ENCODE measurements around the gene TMEM239.
A peak's percentile ranks its signal among the peaks of the same experiment; 100 is the strongest.

TMEM239 gene

DNA sequence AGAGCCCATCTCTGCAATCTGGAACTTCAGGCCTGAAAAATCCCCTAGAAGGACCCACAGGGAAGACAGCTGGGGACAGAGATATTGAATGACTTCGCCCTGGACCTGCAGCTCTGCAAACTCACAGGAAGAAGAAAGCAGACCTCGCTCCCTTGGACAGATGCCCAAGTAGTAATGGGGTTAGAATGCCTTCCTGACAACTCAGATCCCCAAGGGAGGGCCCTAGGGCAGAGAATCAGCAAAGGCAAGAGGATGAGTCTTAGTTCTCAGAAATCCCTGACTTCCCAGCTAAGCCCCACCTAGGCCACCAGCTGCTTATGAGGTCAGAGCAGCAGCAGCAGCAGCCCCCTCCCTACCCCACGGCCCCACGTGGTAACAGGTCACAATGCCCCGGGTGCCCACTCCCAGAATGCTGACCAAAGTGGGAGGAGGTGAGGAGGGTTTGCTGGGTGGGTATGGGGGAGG lies 1.5 kb upstream of the TMEM239 start, which contains the start of gene C20orf141:
C20orf141 (plus strand) TSS at position 401 of the 465 bp plus-strand sequence. CDS start 198 bp downstream, outside the sequence.
- no peak within 1 kb of the TSS for H3K4me3 ChIP-seq (ENCODE audit: low read length)
- TF ChIP-seq, protein P1, sequence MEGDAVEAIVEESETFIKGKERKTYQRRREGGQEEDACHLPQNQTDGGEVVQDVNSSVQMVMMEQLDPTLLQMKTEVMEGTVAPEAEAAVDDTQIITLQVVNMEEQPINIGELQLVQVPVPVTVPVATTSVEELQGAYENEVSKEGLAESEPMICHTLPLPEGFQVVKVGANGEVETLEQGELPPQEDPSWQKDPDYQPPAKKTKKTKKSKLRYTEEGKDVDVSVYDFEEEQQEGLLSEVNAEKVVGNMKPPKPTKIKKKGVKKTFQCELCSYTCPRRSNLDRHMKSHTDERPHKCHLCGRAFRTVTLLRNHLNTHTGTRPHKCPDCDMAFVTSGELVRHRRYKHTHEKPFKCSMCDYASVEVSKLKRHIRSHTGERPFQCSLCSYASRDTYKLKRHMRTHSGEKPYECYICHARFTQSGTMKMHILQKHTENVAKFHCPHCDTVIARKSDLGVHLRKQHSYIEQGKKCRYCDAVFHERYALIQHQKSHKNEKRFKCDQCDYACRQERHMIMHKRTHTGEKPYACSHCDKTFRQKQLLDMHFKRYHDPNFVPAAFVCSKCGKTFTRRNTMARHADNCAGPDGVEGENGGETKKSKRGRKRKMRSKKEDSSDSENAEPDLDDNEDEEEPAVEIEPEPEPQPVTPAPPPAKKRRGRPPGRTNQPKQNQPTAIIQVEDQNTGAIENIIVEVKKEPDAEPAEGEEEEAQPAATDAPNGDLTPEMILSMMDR (IDR thresholded peaks at IDR 0.05; ENCODE audit: insufficient read depth, low read depth, low read length, missing control alignments): no peak
- peak; percentile 94 for DNase-seq (ENCODE audit: low read depth)

GRCh38 chr20:2815242-2815900 lies 793 bp upstream of the TMEM239 start:
- DNase-seq (ENCODE audit: low read depth): no peak
- no peak overlapping the region for H3K4me3 ChIP-seq (ENCODE audit: low read length)
- TF ChIP-seq, protein P1 (IDR thresholded peaks at IDR 0.05; ENCODE audit: insufficient read depth, low read depth, low read length, missing control alignments): no peak

DNA sequence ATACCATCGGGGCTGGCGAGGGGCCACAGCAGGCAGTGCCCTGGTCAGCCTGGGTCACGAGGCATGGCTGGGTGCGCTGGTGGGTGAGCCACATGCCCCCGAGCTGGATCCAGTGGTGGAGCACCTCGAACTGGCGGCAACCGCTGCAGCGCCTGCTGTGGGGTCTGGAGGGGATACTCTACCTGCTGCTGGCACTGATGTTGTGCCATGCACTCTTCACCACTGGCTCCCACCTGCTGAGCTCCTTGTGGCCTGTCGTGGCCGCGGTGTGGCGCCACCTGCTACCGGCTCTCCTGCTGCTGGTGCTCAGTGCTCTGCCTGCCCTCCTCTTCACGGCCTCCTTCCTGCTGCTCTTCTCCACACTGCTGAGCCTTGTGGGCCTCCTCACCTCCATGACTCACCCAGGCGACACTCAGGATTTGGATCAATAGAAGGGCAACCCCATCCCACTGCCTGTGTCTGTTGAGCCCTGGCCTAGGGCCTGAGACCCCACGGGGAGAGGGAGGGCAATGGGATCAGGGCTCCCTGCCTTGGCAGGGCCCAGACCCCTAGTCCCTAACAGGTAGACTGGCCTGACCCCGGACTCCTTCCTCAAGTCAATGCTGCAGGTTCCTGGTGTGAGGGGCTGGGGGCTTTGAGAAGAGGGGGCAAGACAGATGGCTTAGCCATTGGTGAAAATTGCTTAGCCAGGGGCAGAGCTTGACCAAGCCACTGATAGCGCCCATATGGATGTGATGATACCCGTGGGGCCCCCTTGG lies 598 bp downstream of the TMEM239 start:
- no peak for DNase-seq (ENCODE audit: low read depth)
- no peak overlapping the region for H3K4me3 ChIP-seq (ENCODE audit: low read length)
- TF ChIP-seq, protein P1 (IDR thresholded peaks at IDR 0.05; ENCODE audit: insufficient read depth, low read depth, low read length, missing control alignments): no peak

DNA sequence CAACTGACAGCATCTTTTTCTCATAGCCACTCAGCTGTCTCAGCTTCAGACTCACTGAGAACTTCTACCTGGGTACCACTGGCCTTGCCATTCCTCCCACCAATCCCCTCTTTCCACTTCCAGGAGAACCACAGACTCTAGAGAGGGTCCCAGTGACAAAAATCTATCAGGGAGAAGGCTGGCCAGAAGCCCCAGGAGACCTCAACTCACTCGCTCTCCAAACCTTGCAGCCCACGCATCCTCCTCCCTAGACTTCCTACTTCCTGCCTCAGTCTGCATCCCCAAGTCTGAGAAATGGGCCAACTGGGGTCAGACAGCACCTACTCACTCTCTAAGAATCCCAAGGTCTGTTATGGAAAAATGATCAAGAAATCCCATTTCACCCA lies 1.2 kb downstream of the TMEM239 start:
- TF ChIP-seq, protein P1 (IDR thresholded peaks at IDR 0.05; ENCODE audit: insufficient read depth, low read depth, low read length, missing control alignments): no peak
- no peak overlapping the region for H3K4me3 ChIP-seq (ENCODE audit: low read length)
- DNase-seq (ENCODE audit: low read depth): no peak

DNA sequence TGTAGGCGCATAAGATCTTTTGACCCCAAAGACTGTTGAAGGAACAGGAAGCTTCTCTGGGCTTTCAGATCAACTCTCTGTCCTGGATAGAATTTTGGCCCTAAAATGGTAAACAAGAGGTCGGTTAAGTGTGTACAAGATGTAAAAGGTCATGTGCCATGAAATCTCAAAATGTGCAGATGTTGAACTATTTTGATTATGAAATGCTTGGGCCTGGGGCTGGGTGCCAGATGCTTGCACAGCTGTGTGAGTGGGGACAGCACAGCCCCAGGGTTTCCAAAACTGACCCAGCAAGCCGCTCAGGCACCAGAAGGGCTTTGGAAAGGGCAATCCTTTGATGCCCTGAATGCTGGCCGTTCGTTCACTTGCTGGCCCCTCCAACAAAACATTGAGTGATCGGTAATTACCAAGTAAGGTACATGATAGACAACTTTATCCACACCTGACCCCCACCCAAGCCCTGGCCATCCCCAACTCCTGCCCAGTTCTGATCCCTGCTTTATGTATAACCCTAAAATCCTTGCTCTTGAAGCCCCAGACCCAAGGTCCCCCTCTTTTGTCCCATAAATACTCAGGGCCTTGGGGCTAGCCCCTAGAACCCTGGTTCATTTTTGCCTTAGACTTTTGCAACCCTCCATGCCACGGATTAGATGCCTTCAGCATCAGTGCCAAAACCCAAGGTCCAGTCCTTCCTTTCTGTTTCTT lies 1.9 kb downstream of the TMEM239 start:
- DNase-seq (ENCODE audit: low read depth): no peak
- H3K4me3 ChIP-seq (ENCODE audit: low read length): no peak overlapping the region
- TF ChIP-seq, protein P1 (IDR thresholded peaks at IDR 0.05; ENCODE audit: insufficient read depth, low read depth, low read length, missing control alignments): no peak

GRCh38 chr20:2820084-2820895 lies 4.1 kb downstream of the TMEM239 start:
- DNase-seq (ENCODE audit: low read depth): no peak
- no peak overlapping the region for H3K4me3 ChIP-seq (ENCODE audit: low read length)
- TF ChIP-seq, protein P1 (IDR thresholded peaks at IDR 0.05; ENCODE audit: insufficient read depth, low read depth, low read length, missing control alignments): no peak

Data from epithelial cell of esophagus (primary cell).